WTC11 (cell line): ENCODE results near the gene FBXL7. TPM values are rescaled to one million over a fixed set of nuclear protein-coding genes. Genes with fewer than 3 reads are reported as not detected.

Experiments
- ATAC-seq: fragments of 200-7000 bp; cut with Tn5 transposase; 2 replicates; pipeline ENCODE4 v1.10.0; 2021; ENCODE audit warnings: mild to moderate bottlenecking, moderate library complexity
- CTCF ChIA-PET: fragments of 300-600 bp; sonication (Branson Sonifier 250); formaldehyde crosslinking; loops from one replicate; lab custom pipeline; 2021; ENCODE audit warnings: antibody characterized with exemption; lab: Charles Lee
- POLR2A ChIA-PET: fragments of 350-600 bp; sonication (Branson Sonifier 250); formaldehyde crosslinking; loops from one replicate; lab custom pipeline; 2021; ENCODE audit warnings: antibody characterized with exemption; lab: Charles Lee
- DNase-seq: peaks from one replicate; pipeline ENCODE4 v3.0.0; 2021; ENCODE audit warnings: low spot score
- H3K27ac Mint-ChIP-seq: 2 replicates; pipeline ENCODE4 v1.8.0; 2021; ENCODE audit warnings: mixed read lengths
- H3K27me3 Mint-ChIP-seq: 2 replicates; pipeline ENCODE4 v1.8.0; 2021; ENCODE audit warnings: low read depth, mild to moderate bottlenecking, moderate library complexity, mixed read lengths
- H3K36me3 Mint-ChIP-seq: 2 replicates; pipeline ENCODE4 v1.8.0; 2021; ENCODE audit warnings: mixed read lengths
- H3K4me1 Mint-ChIP-seq: 2 replicates; pipeline ENCODE4 v1.8.0; 2022; ENCODE audit warnings: mixed read lengths
- H3K4me3 Mint-ChIP-seq: 2 replicates; pipeline ENCODE4 v1.8.0; 2021; ENCODE audit warnings: mild to moderate bottlenecking, moderate library complexity, mixed read lengths
- H3K9me3 Mint-ChIP-seq: 2 replicates; pipeline ENCODE4 v1.8.0; 2021; ENCODE audit warnings: mixed read lengths
- AFF4 ChIP-seq: sonication (generic); formaldehyde crosslinking; IDR thresholded peaks from 2 replicates; pipeline ENCODE4 v1.8.1; 2023; ENCODE audit warnings: mild to moderate bottlenecking, missing genetic modification reagents, borderline replicate concordance
- ATF2 ChIP-seq: sonication (generic); formaldehyde crosslinking; IDR thresholded peaks from 2 replicates; pipeline ENCODE4 v1.8.1; 2022; ENCODE audit warnings: low read depth, missing genetic modification reagents, borderline replicate concordance
- CREM ChIP-seq: sonication (generic); formaldehyde crosslinking; IDR thresholded peaks from 2 replicates; pipeline ENCODE4 v1.8.1; 2022; ENCODE audit warnings: mild to moderate bottlenecking, missing genetic modification reagents, moderate library complexity
- E2F1 ChIP-seq: sonication (generic); formaldehyde crosslinking; IDR thresholded peaks from 2 replicates; pipeline ENCODE4 v1.8.0; 2022; ENCODE audit warnings: mild to moderate bottlenecking, missing genetic modification reagents
- FOXJ3 ChIP-seq: sonication (generic); formaldehyde crosslinking; IDR thresholded peaks from 2 replicates; pipeline ENCODE4 v1.9.0; 2021; ENCODE audit warnings: missing genetic modification reagents, mild to moderate bottlenecking, borderline replicate concordance
- GABPB1 ChIP-seq: sonication (generic); formaldehyde crosslinking; IDR thresholded peaks from 2 replicates; pipeline ENCODE4 v1.8.1; 2023; ENCODE audit warnings: mild to moderate bottlenecking, missing genetic modification reagents
- IRF2 ChIP-seq: sonication (generic); formaldehyde crosslinking; IDR thresholded peaks from 2 replicates; pipeline ENCODE4 v1.8.0; 2022; ENCODE audit warnings: low read depth, missing genetic modification reagents, borderline replicate concordance
- MAX ChIP-seq: sonication (generic); formaldehyde crosslinking; IDR thresholded peaks from 2 replicates; pipeline ENCODE4 v1.8.0; 2022; ENCODE audit warnings: mild to moderate bottlenecking, missing genetic modification reagents
- NFE2L1 ChIP-seq: sonication (generic); formaldehyde crosslinking; IDR thresholded peaks from 2 replicates; pipeline ENCODE4 v1.8.1; 2023; ENCODE audit warnings: missing genetic modification reagents
- NFYB ChIP-seq: sonication (generic); formaldehyde crosslinking; conservative IDR thresholded peaks from 2 replicates; pipeline ENCODE4 v1.8.0; 2022; ENCODE audit warnings: low read depth, missing genetic modification reagents
- RORB ChIP-seq: fragments of 250-450 bp; sonication (Bioruptor Pico); IDR thresholded peaks from 2 replicates; pipeline ENCODE4 v1.9.0; 2021; ENCODE audit warnings: mild to moderate bottlenecking
- SMAD3 ChIP-seq: sonication (generic); formaldehyde crosslinking; IDR thresholded peaks from 2 replicates; pipeline ENCODE4 v1.8.0; 2022; ENCODE audit warnings: missing genetic modification reagents, mild to moderate bottlenecking, borderline replicate concordance
- SOX15 ChIP-seq: fragments of 250-450 bp; sonication (Bioruptor Pico); IDR thresholded peaks from 2 replicates; pipeline ENCODE4 v1.9.0; 2021; ENCODE audit warnings: mild to moderate bottlenecking
- TEAD4 ChIP-seq: sonication (generic); formaldehyde crosslinking; IDR thresholded peaks from 2 replicates; pipeline ENCODE4 v1.8.0; 2022; ENCODE audit warnings: mild to moderate bottlenecking, missing genetic modification reagents
- TP53 ChIP-seq: sonication (generic); formaldehyde crosslinking; IDR thresholded peaks from 2 replicates; pipeline ENCODE4 v1.8.1; 2023; ENCODE audit warnings: mild to moderate bottlenecking, missing genetic modification reagents
- USF1 ChIP-seq: sonication (generic); formaldehyde crosslinking; IDR thresholded peaks from 2 replicates; pipeline ENCODE4 v1.8.0; 2022; ENCODE audit warnings: mild to moderate bottlenecking, missing genetic modification reagents
- ZNF263 ChIP-seq: sonication (generic); formaldehyde crosslinking; IDR thresholded peaks from 2 replicates; pipeline ENCODE4 v1.8.1; 2022; ENCODE audit warnings: low read depth, mild to moderate bottlenecking, moderate library complexity, missing genetic modification reagents
- ZNF512 ChIP-seq: sonication (generic); formaldehyde crosslinking; IDR thresholded peaks from 2 replicates; pipeline ENCODE4 v1.8.1; 2022; ENCODE audit warnings: missing genetic modification reagents, borderline replicate concordance
- ZNF532 ChIP-seq: fragments of 250-450 bp; sonication (Bioruptor Pico); IDR thresholded peaks from 2 replicates; pipeline ENCODE4 v1.9.0; 2021; ENCODE audit warnings: mild to moderate bottlenecking, borderline replicate concordance
- ZNF671 ChIP-seq: fragments of 250-450 bp; sonication (Bioruptor Pico); IDR thresholded peaks from 2 replicates; pipeline ENCODE4 v1.8.0; 2021; ENCODE audit warnings: mild to moderate bottlenecking
- total RNA-seq: library from RNA; stranded (reverse); gene quantifications from 3 replicates; pipeline ENCODE4 v1.2.3, GENCODE V29; 2021

The FBXL7 gene
- total RNA-seq, 1 experiment from 2014 or later, result 13.8 TPM

- TF ChIP-seq E2F1 (no peak), TP53 (CRISPR knock-in tag) (no peak), ZNF671 (CRISPR knock-in tag) (no peak), SMAD3 (CRISPR knock-in tag) (no peak)
Observed at GRCh38 chr5:15746833-15747232, 246.9 kb downstream of the FBXL7 start (continued).

GRCh38 chr5:15748266-15748665 is 248.3 kb downstream of the FBXL7 start:
- peaks cover 28% of the 10 kb centered on the region for H3K4me1 Mint-ChIP-seq
- peaks cover 16% of the 10 kb centered on the region for H3K9me3 Mint-ChIP-seq
- ATAC-seq (no peak), DNase-seq (no peak)
- peaks cover 5% of the 10 kb centered on the region for H3K27me3 Mint-ChIP-seq
- POLR2A ChIA-PET, result no interaction called here
- H3K4me3 Mint-ChIP-seq, result no peak overlapping the region
- no peak overlapping the region for H3K27ac Mint-ChIP-seq
- peaks cover 14% of the 10 kb centered on the region for H3K36me3 Mint-ChIP-seq
- CTCF ChIA-PET, result no interaction called here
- TF ChIP-seq TEAD4, result no peak
- TF ChIP-seq CREM (CRISPR knock-in tag), result no peak
- no peak for TF ChIP-seq ZNF512 (CRISPR knock-in tag)
- TF ChIP-seq E2F1, result no peak
- no peak for TF ChIP-seq ZNF263 (CRISPR knock-in tag)
- TF ChIP-seq ZNF532 (CRISPR knock-in tag), result no peak
- TF ChIP-seq MAX (CRISPR knock-in tag), result no peak
- no peak for TF ChIP-seq GABPB1
- no peak for TF ChIP-seq ATF2
- no peak for TF ChIP-seq AFF4 (CRISPR knock-in tag)
- no peak for TF ChIP-seq RORB (CRISPR knock-in tag)
- no peak for TF ChIP-seq SOX15 (CRISPR knock-in tag)
- TF ChIP-seq IRF2 (CRISPR knock-in tag), result no peak
- no peak for TF ChIP-seq FOXJ3 (CRISPR knock-in tag)
- no peak for TF ChIP-seq NFE2L1 (CRISPR knock-in tag)
- TF ChIP-seq NFYB (CRISPR knock-in tag), result no peak
- TF ChIP-seq USF1, result no peak
